HG03064 (cell line): ENCODE measurements around the gene IFFO2.

Source experiments
- ATAC-seq: cut with Tn5 transposase; IDR thresholded peaks from one replicate; pipeline ENCODE4 v1.9.1; 2021; ENCODE audit warnings: low read depth; ENCODE audit not compliant: unreplicated experiment

Gene IFFO2

DNA sequence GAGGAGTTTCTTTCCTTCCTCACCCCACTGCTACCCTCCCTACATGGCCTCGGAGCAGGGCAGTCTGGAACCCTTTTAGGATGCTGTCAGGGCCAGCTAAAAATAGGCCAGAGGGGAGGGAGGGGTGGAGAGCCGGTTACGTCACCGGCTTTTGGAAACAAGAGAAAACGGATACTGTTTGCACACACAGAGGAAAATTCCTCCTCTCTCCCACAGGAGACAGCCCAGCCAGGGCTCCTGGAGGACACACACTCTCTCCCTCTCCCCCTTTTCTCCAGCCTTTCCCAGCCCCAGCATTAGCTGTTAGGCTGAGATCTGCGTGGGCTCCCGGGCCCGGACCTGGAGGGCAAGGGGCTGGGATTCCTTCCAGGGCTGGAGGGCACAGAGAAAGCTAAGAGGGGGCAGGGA is 34.2 kb downstream of the IFFO2 start:
- ATAC-seq: no peak

DNA sequence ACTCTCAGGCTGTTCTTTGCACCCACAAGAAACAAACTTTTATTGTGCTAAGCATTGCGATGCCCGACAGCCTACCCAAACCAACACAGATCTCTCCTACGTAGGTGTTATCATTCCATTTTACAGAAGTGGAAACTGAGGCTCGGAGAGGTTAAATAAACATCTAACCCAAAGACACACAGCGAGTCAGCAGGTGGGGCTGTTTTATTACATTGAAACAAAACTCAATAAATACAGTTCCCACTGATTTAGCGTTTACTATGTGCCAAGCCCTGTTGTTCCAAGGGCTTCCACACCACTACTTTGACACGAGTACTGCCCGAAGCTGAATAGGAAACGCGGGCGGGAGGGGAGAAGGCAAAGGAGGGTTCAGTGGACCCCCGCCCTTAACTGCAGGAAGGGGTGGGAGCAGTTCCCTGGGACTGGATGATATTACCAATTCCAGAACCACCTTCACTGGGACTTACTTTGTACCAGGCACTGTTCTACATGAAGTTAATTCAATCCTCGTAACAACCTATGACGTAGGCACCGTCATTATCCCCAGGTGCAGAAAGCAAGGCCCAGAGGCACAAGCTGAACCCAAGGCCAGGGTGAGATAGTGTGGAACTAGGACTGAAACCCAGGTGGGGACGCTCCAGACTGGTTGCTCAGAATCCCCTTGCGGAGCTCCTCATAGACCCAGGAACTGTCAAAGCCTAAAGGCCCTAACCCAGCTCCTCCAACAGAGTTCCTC is 34.8 kb downstream of the IFFO2 start:
- no peak for ATAC-seq

- ATAC-seq: no peak
Observed at GRCh38 chr1:18920931-18921330, 35.5 kb downstream of the IFFO2 start.

- ATAC-seq: no peak
Observed at GRCh38 chr1:18919956-18920355, 36.5 kb downstream of the IFFO2 start.

GRCh38 chr1:18919197-18919905 is 37.1 kb downstream of the IFFO2 start:
- no peak for ATAC-seq

DNA sequence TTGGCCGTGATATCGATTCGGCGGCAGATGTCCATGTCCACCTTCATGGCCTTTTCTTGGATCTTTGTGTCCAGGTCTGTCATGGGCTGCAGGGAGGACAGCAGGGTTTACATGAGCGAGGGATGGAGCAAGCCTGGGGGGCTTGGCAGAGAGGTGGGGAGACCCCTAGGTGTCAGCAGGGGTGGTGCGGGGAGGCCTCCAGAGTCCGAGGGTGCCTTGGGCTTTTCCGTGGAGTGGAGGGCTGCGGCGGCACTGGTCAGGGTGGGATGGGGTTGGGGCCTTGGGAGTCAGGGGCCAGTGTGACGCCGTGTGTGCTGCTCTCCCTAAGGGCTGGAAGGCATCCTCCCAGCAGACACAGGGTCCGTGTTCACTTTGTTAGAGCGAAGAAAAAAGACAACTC is 38.1 kb downstream of the IFFO2 start:
- no peak for ATAC-seq

- ATAC-seq: no peak
Observed at GRCh38 chr1:18917071-18917799, 39.2 kb downstream of the IFFO2 start.

DNA sequence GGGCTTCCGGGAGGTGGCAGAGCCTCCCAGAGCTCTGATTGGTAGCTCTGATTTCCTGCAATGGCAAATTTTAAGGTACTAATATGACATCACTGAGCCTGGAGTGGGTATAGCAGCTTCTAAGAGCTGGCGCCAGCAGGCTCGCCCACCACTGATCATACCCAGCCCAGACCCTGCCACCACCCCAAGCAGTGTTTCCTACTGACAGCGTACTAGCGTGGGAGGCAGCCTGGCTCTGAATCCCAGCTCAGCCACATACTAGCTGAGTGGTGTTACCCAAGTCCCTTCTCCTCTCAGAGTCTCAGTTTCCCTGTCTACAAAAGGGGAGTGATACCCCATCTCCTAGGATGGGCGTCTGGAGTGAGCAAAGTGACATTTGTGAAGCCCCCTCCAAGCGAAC is 41.1 kb downstream of the IFFO2 start:
- ATAC-seq: no peak

- no peak for ATAC-seq
Observed at GRCh38 chr1:18913065-18913835, 43.2 kb downstream of the IFFO2 start.

DNA sequence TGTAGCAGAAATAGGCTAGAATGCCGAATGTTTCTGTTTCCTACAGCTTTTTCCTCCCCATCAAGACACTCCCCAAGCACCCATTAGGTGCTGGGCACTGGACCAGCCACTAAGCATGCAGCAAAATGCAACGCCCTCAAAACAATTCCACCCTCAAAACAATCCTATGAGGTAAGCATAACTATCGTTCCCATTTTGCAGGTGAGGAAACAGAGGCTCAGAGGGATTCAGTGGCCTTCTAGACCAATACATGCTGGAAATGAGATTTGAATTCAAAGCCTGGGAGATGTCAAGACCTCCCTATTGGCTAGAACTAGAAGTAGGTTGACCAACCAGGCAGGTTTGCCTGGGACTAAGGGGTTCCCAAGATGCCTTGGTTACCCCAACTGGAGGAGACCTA is 43.9 kb downstream of the IFFO2 start:
- no peak for ATAC-seq

DNA sequence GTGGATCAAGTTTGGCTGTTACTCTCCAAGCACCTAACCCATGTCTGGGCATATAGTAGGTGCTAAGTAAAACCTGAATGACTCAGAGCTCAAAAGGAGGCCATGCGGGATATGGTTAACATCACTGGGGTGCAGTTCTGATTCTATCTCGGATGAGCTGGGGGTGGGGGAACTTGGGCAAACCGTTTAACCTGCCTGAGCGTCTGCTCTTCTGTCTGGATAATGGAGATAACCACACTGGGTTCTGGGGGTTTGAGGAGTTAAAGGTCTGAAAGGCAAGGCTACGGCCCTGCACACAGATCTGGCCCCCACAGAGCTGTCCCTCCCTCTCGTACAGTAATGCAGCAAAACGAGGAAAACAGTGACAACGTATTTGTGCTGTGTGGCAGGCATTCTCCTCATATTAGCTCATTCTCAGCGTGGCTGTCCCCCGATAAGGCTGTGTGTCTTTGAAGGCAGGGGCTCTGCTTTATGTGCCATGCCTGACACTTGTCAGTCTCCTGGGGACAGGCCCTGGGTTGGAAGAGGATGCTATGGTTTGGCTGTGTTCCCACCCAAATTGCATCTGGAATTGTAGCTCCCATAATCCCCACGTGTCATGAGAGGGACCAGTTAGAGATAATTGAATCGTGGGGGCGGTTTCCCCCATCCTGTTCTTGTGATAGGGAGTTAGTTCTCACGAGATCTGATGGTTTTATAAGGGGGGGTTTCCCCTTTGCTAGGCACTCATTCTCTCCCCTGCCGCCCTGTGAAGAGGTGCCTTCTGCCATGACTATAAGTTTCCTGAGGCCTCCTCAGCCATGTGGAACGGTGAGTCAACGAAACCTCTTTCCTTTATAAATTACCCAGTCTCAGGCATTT is 47.3 kb downstream of the IFFO2 start:
- no peak for ATAC-seq

- ATAC-seq: no peak
Observed at GRCh38 chr1:18907917-18908845, 48.3 kb downstream of the IFFO2 start.

DNA sequence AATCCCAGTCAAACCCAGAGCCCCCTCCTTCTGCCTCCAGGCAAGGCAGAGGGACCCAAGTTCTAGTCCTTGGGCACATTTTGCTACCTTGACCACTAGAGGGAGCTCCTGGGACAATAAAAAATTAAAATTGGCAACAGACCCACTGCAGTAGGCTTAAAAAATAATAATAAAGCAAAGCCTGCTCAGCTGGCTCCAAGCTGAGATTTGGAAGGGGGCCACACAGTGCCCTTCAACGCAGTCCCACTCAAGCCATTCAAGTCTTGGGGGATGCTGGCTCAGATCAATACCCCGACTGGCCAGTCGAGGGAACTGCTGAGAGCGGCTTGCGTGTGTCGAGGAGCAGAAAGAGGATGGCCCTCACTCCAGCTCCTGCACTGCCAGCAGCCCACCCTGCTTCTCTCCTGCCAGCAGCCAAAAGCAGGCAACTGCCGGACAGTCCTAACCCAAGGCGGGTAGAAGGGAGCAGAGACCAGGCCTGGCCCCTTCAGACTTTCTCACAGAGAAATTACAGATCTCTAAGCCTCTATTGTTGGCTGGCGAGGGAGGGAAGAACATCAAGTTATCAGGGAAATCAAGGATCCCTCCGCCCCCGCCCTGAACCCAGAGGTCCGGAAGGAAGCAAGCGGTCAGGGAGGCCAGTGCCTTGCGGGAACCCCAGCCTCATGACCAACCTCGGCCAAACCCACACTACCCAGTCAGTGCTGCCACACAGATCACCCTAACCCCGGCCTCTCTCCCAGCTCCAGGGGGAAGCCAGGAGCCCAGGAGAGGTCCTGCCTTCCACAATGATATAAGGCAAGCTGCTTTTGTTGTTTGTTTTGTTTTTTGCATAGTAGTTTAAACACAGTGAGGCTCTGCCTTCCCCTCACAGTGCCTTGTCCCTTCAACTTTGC is 49.2 kb downstream of the IFFO2 start:
- no peak for ATAC-seq

- no peak for ATAC-seq
Observed at GRCh38 chr1:18903291-18903756, 53.2 kb downstream of the IFFO2 start.

DNA sequence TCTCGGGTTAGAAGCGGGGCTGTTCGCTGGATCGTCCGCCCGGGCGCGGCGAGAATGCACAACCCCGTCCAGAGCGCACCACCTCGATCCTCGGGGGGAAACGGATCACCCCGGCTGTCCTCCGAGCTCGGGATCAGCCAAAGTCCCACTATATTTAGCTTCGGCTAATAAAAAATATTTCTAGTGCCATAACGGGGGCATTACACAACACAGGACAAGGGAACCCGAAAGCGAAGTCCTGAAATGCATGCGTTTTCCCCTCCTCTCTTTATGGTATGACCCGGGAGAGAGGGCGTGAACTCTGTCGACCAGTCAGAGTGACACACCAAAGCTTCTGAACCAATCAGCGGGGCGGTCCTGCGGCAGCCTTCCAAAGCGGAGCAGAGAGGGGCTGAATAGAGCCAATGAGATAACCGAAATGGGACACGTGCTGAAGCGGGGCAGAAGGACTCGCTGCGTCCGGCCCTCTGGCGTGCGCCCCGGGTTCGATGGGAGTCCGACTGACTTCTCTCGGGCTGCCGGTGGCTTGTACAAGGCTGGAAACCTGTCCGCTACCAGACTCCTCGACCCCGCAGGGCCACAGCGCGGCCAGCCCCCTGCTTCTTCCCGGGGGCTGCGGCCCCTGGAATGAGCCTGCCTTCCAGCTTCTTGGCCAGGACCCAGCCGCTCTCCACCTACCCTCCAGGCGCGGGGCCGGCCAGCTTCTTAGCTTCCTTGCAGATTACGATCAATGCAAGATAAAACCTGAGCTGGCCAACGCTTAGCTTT is 53.8 kb downstream of the IFFO2 start, which contains the start of gene ALDH4A1:
Gene ALDH4A1 (minus strand): TSS at position 33 of the 768 bp plus-strand sequence. CDS start 32 bp downstream, at position 1.
- ATAC-seq: peak; percentile 95

DNA sequence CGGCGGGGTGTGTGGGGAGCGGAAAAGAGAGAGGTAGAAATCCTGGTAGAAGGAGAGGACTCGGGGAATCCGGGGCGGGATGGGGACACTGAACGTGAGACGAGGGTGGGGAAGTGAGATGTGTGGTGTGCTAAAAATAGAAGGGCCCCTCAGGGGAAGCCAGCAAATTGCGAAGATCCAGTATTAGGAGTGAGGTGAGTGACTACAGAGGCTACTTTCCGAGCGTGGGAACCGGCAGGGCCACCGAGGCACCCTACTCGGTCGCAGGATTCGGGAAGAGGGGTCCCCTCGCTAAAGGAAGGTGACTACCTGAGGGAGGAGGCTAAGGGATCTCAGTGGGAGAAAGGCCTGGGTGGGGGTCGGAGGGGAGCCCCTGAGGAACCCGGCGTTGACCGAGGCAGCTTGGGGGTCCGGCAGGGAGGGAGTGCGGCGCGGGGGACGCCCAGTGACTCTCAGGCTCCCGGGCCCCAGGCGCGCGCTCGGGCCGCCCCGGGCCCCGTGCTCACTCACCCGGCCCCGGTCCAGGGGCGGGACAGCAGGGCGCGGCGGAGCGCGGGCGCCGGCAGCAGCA is 54.4 kb downstream of the IFFO2 start:
- no peak for ATAC-seq
